ENCODE data around the gene ANKRD33B. TPM values are rescaled to one million over a fixed set of nuclear protein-coding genes. Genes with fewer than 3 reads are reported as not detected.

Gene ANKRD33B
- total RNA-seq, 1 experiment from 2014 or later, result 3.1 TPM

DNA sequence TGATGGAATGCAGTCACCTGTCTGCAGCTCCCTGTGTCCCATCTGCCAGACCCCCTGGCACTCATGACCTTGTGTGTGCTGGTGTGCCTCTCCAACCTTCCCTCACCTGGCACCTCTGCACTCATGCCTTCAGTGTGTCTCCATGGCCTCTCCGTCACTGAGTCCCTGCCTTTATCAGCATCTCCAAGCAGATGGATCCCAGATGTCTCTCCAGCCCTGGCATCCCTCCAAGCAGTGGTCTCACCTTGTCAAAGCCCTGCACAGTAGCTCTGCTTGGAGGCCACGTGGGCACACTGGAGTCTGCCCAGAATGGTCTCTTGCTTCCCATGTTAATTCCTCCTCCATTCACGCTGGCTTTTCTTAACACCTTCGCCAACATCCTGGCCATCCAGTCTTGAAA is 112.4 kb downstream of the ANKRD33B start:
- no peak overlapping the region for H3K4me3 Mint-ChIP-seq (ENCODE audit: unreplicated experiment)
- no TSS peak for BruUV-seq (replicated peaks)
- H3K4me1 Mint-ChIP-seq (ENCODE audit: insufficient read depth, unreplicated experiment), result no peaks in the 10 kb centered on the region
- H3K27me3 Mint-ChIP-seq (ENCODE audit: insufficient read depth, unreplicated experiment), result no peaks in the 10 kb centered on the region
- no peak overlapping the region for H3K27ac Mint-ChIP-seq (ENCODE audit: low read depth, unreplicated experiment)
- TF ChIP-seq CTCF (IDR thresholded peaks at IDR 0.05; ENCODE audit: unreplicated experiment), result no peak
- no peaks in the 10 kb centered on the region for H3K9me3 Mint-ChIP-seq (ENCODE audit: unreplicated experiment)
- ChIA-PET CTCF (interaction anchor here (0.6 kb wide), 1 partner anchor 19 kb away, joined by 4 read pairs; no protein-coding TSS in a partner anchor), POLR2A (no interaction called here)
- intact Hi-C loops (cut with micrococcal nuclease), result no loop called here
- no peak for DNase-seq (ENCODE audit: unreplicated experiment)
- H3K36me3 Mint-ChIP-seq (ENCODE audit: insufficient read depth, unreplicated experiment), result peaks cover 24% of the 10 kb centered on the region

GRCh38 chr5:10676946-10677345 is 113.1 kb downstream of the ANKRD33B start:
- H3K4me1 Mint-ChIP-seq (ENCODE audit: insufficient read depth, unreplicated experiment), result no peaks in the 10 kb centered on the region
- no peak overlapping the region for H3K4me3 Mint-ChIP-seq (ENCODE audit: unreplicated experiment)
- POLR2A ChIA-PET, result no interaction called here
- no TSS peak for BruUV-seq (replicated peaks)
- no peaks in the 10 kb centered on the region for H3K9me3 Mint-ChIP-seq (ENCODE audit: unreplicated experiment)
- no peak for TF ChIP-seq CTCF (IDR thresholded peaks at IDR 0.05; ENCODE audit: unreplicated experiment)
- CTCF ChIA-PET, result no interaction called here
- H3K36me3 Mint-ChIP-seq (ENCODE audit: insufficient read depth, unreplicated experiment), result peaks cover 24% of the 10 kb centered on the region
- intact Hi-C loops (cut with micrococcal nuclease), result no loop called here
- no peaks in the 10 kb centered on the region for H3K27me3 Mint-ChIP-seq (ENCODE audit: insufficient read depth, unreplicated experiment)
- DNase-seq (ENCODE audit: unreplicated experiment), result no peak
- no peak overlapping the region for H3K27ac Mint-ChIP-seq (ENCODE audit: low read depth, unreplicated experiment)

GRCh38 chr5:10677533-10677932 is 113.7 kb downstream of the ANKRD33B start:
- CTCF ChIA-PET, result no interaction called here
- peaks cover 24% of the 10 kb centered on the region for H3K36me3 Mint-ChIP-seq (ENCODE audit: insufficient read depth, unreplicated experiment)
- no peak for DNase-seq (ENCODE audit: unreplicated experiment)

GRCh38 chr5:10678244-10678643 is 114.4 kb downstream of the ANKRD33B start:
- POLR2A ChIA-PET, result no interaction called here
- H3K4me1 Mint-ChIP-seq (ENCODE audit: insufficient read depth, unreplicated experiment), result no peaks in the 10 kb centered on the region
- H3K27me3 Mint-ChIP-seq (ENCODE audit: insufficient read depth, unreplicated experiment), result no peaks in the 10 kb centered on the region
- no peak overlapping the region for H3K4me3 Mint-ChIP-seq (ENCODE audit: unreplicated experiment)
- CTCF ChIA-PET, result interaction anchor here (0.6 to 1.1 kb wide), 2 partner anchors 9 to 20 kb away, joined by 3 read pairs; no protein-coding TSS in a partner anchor
- H3K36me3 Mint-ChIP-seq (ENCODE audit: insufficient read depth, unreplicated experiment), result peaks cover 24% of the 10 kb centered on the region
- no peaks in the 10 kb centered on the region for H3K9me3 Mint-ChIP-seq (ENCODE audit: unreplicated experiment)
- no TSS peak for BruUV-seq (replicated peaks)
- intact Hi-C loops (cut with micrococcal nuclease), result no loop called here
- no peak for DNase-seq (ENCODE audit: unreplicated experiment)
- no peak overlapping the region for H3K27ac Mint-ChIP-seq (ENCODE audit: low read depth, unreplicated experiment)
- no peak for TF ChIP-seq CTCF (IDR thresholded peaks at IDR 0.05; ENCODE audit: unreplicated experiment)

More at GRCh38 chr5:10677533-10677932, 113.7 kb downstream of the ANKRD33B start:
- Mint-ChIP-seq H3K9me3 (ENCODE audit: unreplicated experiment) (no peaks in the 10 kb centered on the region), H3K27ac (ENCODE audit: low read depth, unreplicated experiment) (no peak overlapping the region), H3K4me1 (ENCODE audit: insufficient read depth, unreplicated experiment) (no peaks in the 10 kb centered on the region), H3K27me3 (ENCODE audit: insufficient read depth, unreplicated experiment) (no peaks in the 10 kb centered on the region), H3K4me3 (ENCODE audit: unreplicated experiment) (no peak overlapping the region)
- no TSS peak for BruUV-seq (replicated peaks)
- POLR2A ChIA-PET, result no interaction called here
- intact Hi-C loops (cut with micrococcal nuclease), result no loop called here
- TF ChIP-seq CTCF (IDR thresholded peaks at IDR 0.05; ENCODE audit: unreplicated experiment), result no peak
